HAP-1 (cell line): ENCODE results near the gene CA5B.
"Not testable (repeated sequence)": the region's sequence is repeated elsewhere in the genome, so short reads cannot be mapped to it uniquely, and the experiment has no call there.

ENCODE experiments used
- DNase-seq, 2 experiments: peaks; one replicate each; pipeline ENCODE4 v3.0.0-alpha.2; 2016 to 2020; ENCODE audit warnings: low spot score in 2 of 2
- H3K27me3 ChIP-seq: fragments of 250-450 bp; sonication (Bioruptor Pico); 2 replicates; pipeline ENCODE4 v1.5.1; 2020; ENCODE audit warnings: low read depth, mild to moderate bottlenecking, moderate library complexity
- H3K36me3 ChIP-seq: fragments of 250-450 bp; sonication (Bioruptor Pico); replicated peaks from 2 replicates; pipeline ENCODE4 v1.5.1; 2020; ENCODE audit warnings: mild to moderate bottlenecking
- H3K4me1 ChIP-seq: fragments of 250-450 bp; sonication (Bioruptor Pico); 2 replicates; pipeline ENCODE4 v1.5.1; 2020; ENCODE audit warnings: mild to moderate bottlenecking
- H3K4me3 ChIP-seq: fragments of 250-450 bp; sonication (Bioruptor Pico); 2 replicates; pipeline ENCODE4 v1.5.1; 2020; ENCODE audit warnings: mild to moderate bottlenecking, moderate library complexity
- H3K9me3 ChIP-seq: fragments of 250-450 bp; sonication (Bioruptor Pico); 2 replicates; pipeline ENCODE4 v1.5.1; 2020; ENCODE audit warnings: mild to moderate bottlenecking, moderate library complexity
- in situ Hi-C: fragments of 300-500 bp; cut with MboI; formaldehyde crosslinking; loops from 3 replicates; pipeline ENCODE4 v1.14.3; 2020; ENCODE audit warnings: low sequenced_read_pairs, inconsistent platforms, mixed read lengths

Gene CA5B

DNA sequence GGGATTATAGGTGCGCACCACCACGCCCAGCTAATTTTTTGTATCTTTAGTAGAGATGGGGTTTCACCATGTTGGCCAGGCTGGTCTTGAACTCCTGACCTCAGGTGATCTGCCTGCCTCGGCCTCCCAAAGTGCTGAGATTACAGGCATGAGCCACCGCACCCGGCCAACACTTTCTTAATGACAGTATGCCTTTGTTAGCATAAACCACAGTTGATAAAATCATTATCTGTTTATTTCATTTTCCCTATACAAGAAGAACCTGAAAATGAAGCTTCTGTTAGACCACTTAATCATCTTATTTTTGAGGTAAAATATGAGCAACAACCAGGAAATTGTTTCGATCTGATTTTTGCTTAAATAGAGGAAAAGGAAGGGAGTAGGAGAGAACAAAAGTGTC, 21.8 kb downstream of the CA5B start:
- H3K4me1 ChIP-seq, DNase-seq, H3K27me3 ChIP-seq, H3K9me3 ChIP-seq, in situ Hi-C loops, H3K4me3 ChIP-seq, H3K36me3 ChIP-seq: not testable (repeated sequence)

DNA sequence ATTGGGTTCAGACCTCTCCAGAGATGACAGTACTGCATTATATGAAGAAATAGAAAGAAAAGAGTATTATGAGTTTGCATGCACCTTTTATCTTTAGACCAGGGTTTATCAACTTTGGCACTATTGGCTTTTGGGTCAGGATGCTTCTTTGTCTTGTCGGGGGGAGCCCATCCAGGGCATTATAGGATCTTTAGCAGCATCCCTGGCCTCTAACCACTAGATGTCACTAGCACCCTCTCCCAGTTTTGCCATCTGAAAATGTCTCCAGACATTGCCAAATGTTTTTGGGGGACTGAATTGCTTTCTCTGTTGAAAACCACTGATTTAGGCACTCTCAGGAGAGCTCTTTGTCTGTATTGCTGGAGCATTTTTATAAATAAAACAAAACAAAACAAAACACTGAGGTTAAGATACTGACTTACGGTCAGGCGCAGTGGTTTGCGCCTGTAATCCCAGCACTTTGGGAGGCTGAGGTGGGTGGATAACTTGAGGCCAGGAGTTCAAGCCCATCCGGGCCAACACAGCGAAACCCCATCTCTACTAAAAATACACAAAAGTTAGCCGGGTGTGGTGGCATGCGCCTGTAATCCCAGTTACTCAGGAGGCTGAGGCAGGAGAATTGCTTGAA, 23.6 kb downstream of the CA5B start:
- H3K4me3 ChIP-seq: no peak overlapping the region
- no peaks in the 10 kb centered on the region for H3K36me3 ChIP-seq
- H3K9me3 ChIP-seq: no peaks in the 10 kb centered on the region
- DNase-seq: peak; percentile 49 to 64
- H3K27me3 ChIP-seq: no peaks in the 10 kb centered on the region
- in situ Hi-C loops: no loop called here
- no peaks in the 10 kb centered on the region for H3K4me1 ChIP-seq

DNA sequence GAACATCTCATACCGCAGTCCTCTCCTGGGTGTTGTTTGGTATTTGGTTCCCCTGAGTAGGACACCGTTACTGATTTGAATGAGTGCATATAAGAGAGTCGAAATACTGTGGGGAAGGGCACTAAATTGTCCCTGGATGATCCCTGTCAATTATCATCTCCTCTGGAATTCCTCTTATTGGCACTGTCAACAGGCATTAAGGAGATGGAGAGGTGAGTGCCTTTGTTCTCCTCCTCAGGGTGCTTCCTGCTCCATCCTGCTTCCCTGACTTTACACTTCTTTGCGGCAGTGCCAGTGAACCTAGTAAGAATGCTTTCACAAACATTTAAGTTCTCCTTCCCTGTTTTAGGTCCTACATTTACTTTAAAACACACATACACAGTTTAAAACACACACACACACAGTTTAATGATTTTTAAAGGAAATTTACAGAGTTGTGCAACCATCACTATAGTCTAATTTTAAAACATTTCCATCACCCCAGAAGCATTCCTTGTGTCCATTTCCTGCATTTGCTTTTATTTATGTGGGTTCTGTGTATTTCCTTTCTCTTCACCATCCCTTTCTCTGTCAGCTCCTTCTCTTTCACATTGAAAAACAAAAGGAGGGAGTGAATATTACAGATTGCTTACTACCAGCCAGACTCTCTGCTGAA, 31.4 kb downstream of the CA5B start:
- H3K4me3 ChIP-seq: no peak overlapping the region
- H3K27me3 ChIP-seq: no peaks in the 10 kb centered on the region
- H3K9me3 ChIP-seq: no peaks in the 10 kb centered on the region
- no peak for DNase-seq
- peaks cover 5% of the 10 kb centered on the region for H3K4me1 ChIP-seq
- no peaks in the 10 kb centered on the region for H3K36me3 ChIP-seq
- in situ Hi-C loops: no loop called here

DNA sequence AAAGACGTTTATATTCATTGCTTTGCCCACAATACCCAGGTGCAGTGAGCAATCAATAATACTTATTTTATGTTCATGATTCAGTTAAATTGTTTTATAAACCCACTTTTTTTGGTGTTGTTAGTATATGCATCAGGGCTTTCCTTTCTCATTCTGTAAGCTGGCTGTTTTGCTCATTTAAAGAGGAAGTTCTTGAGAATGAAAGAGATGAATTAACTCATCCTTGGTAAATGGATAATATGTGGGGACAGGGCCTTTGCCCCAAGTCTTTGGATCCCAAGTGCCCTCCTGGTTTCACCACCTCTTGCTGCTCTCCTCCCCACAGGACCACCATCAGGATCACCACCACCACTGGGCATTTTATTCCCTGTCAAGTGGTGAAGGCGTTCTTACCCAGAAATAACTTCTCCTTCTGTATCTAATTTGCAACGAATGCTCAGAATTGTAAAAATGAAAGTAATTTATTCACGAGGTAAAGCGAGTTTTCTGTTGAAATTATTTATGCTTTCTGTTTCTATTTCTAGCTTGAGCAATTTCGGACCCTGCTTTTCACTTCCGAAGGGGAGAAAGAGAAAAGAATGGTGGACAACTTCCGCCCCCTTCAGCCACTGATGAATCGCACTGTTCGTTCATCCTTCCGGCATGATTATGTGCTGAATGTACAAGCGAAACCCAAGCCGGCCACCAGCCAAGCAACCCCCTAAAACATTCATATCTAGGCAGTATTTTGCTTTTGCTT, 44.1 kb downstream of the CA5B start:
- in situ Hi-C loops: no loop called here
- no peak for DNase-seq
- Histone ChIP-seq H3K9me3 (no peaks in the 10 kb centered on the region), H3K36me3 (peaks cover 23% of the 10 kb centered on the region), H3K27me3 (no peaks in the 10 kb centered on the region), H3K4me3 (no peak overlapping the region), H3K4me1 (peaks cover 11% of the 10 kb centered on the region)

DNA sequence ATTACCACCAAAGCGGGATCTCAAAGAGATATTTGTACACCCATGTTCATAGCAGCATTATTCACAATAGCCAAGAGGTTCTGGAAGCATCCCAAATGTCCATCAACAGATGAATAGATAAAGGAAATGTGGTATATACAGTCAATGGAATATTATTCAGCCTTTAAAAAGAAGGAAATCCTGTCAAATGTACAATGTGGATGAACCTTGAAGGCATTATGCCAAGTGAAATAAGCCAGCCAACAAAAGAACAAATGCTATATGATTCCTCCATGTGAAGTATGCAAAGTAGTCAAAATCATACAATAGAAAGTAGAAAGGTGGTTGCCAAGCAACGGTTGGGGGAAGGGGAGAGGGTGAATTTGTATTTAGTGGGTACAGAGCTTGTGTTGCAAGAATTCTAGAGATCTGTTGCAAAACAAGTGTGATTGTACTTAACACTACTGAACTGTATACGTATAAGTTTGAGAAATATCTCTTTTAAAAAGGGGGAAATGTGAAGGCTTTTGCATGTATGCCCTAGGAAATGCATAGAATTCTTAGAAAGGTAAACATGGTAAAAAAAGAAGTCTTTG, 47.2 kb downstream of the CA5B start:
- Histone ChIP-seq H3K9me3 (no peaks in the 10 kb centered on the region), H3K27me3 (no peaks in the 10 kb centered on the region), H3K4me3 (no peak overlapping the region), H3K4me1 (peaks cover 21% of the 10 kb centered on the region), H3K36me3 (peaks cover 10% of the 10 kb centered on the region)
- DNase-seq: peak; percentile 26 to 63
- in situ Hi-C loops: no loop called here

DNA sequence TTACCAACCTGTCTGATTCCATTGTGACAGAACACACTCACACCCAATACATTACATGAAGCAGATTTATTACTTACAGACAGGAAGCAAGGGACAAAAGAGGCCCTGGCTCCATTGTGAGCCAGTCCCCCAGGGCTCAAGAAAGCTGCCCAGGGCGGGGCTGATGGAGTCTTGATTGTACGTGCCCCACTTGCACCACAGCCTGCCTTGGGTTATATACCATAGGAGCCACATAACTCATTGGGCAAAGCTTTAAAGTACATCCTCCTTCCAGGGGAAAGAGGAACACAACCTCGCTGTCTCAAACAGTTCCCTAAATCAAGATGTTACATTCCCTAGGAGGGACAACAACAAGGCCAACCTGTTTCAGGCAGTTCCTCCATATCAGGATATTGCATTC, 48.8 kb downstream of the CA5B start:
- Histone ChIP-seq H3K36me3 (peaks cover 10% of the 10 kb centered on the region; the same call in 1 of the 2 replicates), H3K4me3 (no peak overlapping the region), H3K9me3 (no peaks in the 10 kb centered on the region), H3K27me3 (no peaks in the 10 kb centered on the region), H3K4me1 (peaks cover 21% of the 10 kb centered on the region)
- peak; percentile 46 to 70 for DNase-seq
- in situ Hi-C loops: no loop called here

DNA sequence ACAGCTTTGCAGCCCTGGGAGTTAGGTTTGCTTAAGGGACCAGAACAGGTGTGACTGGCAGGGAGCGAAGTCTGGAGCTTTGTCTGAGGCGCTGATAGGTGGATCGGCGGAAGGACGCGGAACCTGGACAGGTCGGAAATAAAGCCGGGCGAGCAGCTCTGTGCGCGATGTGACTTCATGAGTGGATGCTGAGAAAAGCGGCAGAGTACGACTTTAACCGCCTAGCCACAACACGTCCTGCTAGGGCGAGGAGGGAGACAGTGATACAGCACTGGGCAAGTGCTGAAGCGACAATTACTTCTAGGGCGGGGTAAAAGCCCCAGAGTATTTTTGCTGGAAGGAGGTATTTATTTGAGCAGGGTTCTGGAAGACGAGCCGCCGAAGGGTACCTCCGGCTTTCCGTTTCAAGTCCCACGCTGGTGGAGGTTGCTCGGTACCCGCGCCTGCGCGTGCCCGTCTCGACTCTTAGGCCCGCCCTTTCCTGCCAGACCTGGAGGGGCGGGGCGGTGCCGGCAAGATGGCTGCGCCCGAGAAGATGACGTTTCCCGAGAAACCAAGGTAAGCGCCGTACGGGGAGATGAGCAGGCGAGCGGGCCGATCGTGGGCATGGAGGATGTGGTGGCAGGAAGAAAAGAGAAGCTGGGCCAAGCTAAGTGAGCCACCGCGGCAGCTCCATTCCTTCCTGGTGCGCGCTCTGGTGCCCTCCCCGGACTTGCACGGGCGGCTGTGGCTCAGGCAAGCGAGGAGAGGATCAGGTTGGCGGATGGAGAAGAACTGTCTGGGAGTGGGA, 52.1 kb downstream of the CA5B start, which contains the start of gene ZRSR2:
Gene ZRSR2 (plus strand): TSS at position 506 of the 790 bp plus-strand sequence. CDS start 12 bp downstream, at position 518.
- Histone ChIP-seq H3K27me3 (no peaks in the 10 kb centered on the region), H3K4me1 (peaks cover 21% of the 10 kb centered on the region), H3K9me3 (no peaks in the 10 kb centered on the region), H3K4me3 (peak within 1 kb of the TSS; percentile 82), H3K36me3 (peaks cover 11% of the 10 kb centered on the region)
- DNase-seq: peak; percentile 82 to 93
- in situ Hi-C loops: no loop called here

DNA sequence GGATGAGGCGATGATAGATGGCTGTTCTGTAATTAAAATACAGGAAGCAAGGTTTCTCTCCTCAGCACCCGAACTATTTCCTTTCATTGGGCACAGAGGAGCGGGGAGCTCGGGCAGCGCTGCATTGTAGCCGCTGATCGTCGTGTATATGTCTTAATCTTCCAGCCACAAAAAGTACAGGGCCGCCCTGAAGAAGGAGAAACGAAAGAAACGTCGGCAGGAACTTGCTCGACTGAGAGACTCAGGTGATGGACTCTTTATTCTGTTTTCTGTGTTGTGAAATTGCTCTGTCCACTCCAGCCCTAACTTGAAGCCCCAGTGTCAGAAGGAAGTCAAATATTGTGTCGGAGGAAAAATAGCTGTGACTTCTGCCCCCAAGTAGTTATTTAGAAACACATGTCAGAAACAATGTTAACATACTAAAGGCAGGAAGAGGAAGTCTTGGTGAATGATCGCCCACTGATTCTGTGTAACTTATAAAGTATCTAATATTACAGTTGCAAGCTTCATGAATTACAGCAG, 52.8 kb downstream of the CA5B start:
- in situ Hi-C loops: no loop called here
- peaks cover 16% of the 10 kb centered on the region for H3K36me3 ChIP-seq

DNA sequence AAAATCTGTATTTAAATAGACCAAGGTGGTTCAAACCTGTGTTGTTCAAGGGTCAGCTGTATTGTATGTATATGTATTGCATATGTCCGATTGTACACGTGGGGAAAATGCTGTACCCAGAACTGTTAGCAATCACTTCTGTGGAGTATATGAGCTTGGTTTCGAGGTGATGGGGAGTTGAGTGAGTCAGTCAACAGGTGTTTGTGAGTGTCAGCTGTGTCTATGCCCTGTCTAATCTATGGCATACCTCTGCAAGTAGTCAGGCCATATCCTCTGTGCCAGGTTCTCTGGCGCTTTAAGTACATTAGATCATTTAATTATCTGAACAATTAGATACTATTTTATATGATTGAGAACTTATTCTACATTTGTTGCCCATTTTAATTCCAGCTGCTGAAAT, 59.6 kb downstream of the CA5B start:
- in situ Hi-C loops: no loop called here
- H3K9me3 ChIP-seq: no peaks in the 10 kb centered on the region

More for the DNA sequence above, 52.8 kb downstream of the CA5B start:
- Histone ChIP-seq H3K4me1 (peaks cover 19% of the 10 kb centered on the region), H3K27me3 (no peaks in the 10 kb centered on the region), H3K9me3 (no peaks in the 10 kb centered on the region), H3K4me3 (peak overlapping the region; percentile 82)
- DNase-seq: peak in 1 of 2 experiments; percentile 19

DNA sequence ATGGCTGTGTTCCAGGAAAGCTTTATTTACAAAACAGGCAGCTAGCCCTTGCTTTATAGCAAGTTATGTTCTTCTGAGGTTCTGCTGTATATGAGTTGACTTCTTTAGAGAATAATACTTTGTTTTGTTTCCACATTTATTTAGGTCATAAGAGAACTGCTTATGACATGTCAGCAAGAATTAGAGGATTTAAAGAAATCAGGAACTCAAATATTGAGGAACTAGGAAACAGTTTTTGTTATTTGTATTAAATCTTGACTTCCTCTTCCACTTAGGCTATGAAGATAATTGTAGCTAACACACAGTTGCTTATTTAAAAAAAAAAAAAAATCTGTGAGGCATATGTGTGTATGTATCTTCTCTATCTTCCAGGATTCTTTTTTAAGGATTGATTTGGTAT, 66.5 kb downstream of the CA5B start:
- DNase-seq: no peak

More for the DNA sequence above, 59.6 kb downstream of the CA5B start:
- Histone ChIP-seq H3K36me3 (peaks cover 42% of the 10 kb centered on the region), H3K27me3 (no peaks in the 10 kb centered on the region), H3K4me3 (no peak overlapping the region), H3K4me1 (no peaks in the 10 kb centered on the region; the same call in 1 of the 2 replicates)
- DNase-seq: no peak

DNA sequence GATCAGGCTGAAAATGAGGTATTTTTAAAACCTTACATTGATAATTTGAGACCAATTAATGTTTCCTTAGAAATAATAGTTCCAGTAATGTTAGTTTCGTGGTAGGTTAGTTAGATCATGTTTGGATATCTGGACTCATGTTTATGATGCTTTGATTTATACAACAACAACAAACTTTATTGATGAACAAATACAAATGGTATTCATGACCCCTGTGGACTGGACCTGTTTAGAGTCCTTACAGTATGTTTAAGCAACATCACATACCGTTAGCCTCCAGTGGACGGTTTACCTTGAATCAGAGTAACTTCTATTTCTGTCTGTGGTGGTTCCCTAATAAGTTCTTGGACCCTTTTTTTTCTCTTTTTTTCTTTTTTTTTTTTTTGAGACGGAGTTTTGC, 70.2 kb downstream of the CA5B start:
- Histone ChIP-seq H3K27me3 (no peaks in the 10 kb centered on the region), H3K4me1 (no peaks in the 10 kb centered on the region), H3K36me3 (peaks cover 48% of the 10 kb centered on the region), H3K9me3 (no peaks in the 10 kb centered on the region), H3K4me3 (no peak overlapping the region)
- DNase-seq: no peak
- in situ Hi-C loops: no loop called here

More for the DNA sequence above, 66.5 kb downstream of the CA5B start:
- H3K9me3 ChIP-seq: no peaks in the 10 kb centered on the region
- no peak overlapping the region for H3K4me3 ChIP-seq
- in situ Hi-C loops: no loop called here
- H3K36me3 ChIP-seq: peaks cover 64% of the 10 kb centered on the region
- no peaks in the 10 kb centered on the region for H3K4me1 ChIP-seq
- no peaks in the 10 kb centered on the region for H3K27me3 ChIP-seq

DNA sequence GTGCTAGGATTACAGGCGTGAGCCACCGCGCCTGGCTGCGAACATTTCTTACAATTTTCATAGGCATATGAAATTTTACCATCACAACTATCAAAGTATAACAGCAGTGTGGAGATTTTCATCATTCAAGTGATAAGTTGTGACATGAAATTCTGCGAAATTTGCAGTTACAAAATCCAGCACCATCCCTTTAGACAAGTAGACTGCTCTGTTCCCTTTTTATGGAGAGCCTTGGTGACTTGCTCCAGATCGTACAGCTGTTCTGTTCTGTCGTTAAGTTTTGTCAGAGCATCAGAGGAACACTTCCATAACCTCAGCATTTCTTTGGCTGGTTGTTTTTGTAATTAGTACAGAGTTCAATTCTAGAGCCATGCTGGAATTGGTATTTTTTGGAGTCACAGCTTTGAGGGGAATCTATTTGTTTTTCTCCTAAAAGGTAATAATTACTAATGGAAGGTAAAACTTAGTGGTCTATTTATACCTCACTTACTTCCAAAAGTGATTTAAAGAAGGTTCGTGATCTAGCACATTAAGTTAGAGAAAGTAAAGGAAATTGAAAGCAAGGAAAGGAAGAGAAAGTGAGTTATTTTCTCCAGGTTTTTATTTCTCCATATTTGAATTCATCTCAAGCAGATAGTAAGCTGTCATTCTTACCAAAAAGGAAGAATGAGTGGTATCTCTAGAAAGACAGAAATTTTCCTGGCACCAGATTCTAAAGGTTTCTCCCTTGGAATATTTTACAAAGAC, 74.3 kb downstream of the CA5B start:
- peaks cover 17% of the 10 kb centered on the region for H3K4me1 ChIP-seq
- H3K9me3 ChIP-seq: no peaks in the 10 kb centered on the region
- no peaks in the 10 kb centered on the region for H3K27me3 ChIP-seq
- in situ Hi-C loops: no loop called here
- no peak overlapping the region for H3K4me3 ChIP-seq
- DNase-seq: no peak
- H3K36me3 ChIP-seq: peaks cover 45% of the 10 kb centered on the region
